HG03064 (cell line): ENCODE measurements around the gene ADSL.

Experiments used
- ATAC-seq: cut with Tn5 transposase; IDR thresholded peaks from one replicate; pipeline ENCODE4 v1.9.1; 2021; ENCODE audit warnings: low read depth; ENCODE audit not compliant: unreplicated experiment

ADSL gene

GRCh38 chr22:40403141-40403540 is 56.8 kb downstream of the ADSL start:
- no peak for ATAC-seq

- no peak for ATAC-seq
These were observed 57.4 kb downstream of the ADSL start for GRCh38 chr22:40403651-40404050.

- no peak for ATAC-seq
These were observed 58.2 kb downstream of the ADSL start for GRCh38 chr22:40404251-40405177.

GRCh38 chr22:40405178-40406062 is 59.1 kb downstream of the ADSL start:
- ATAC-seq = no peak

- no peak for ATAC-seq
These were observed 60.0 kb downstream of the ADSL start for GRCh38 chr22:40406063-40406890.

GRCh38 chr22:40407021-40407761 is 60.9 kb downstream of the ADSL start:
- no peak for ATAC-seq

GRCh38 chr22:40407831-40408717 is 61.8 kb downstream of the ADSL start:
- no peak for ATAC-seq

GRCh38 chr22:40408718-40409612 is 62.7 kb downstream of the ADSL start:
- ATAC-seq = no peak

GRCh38 chr22:40409613-40410113 is 63.4 kb downstream of the ADSL start:
- no peak for ATAC-seq

GRCh38 chr22:40410272-40410671 is 64.0 kb downstream of the ADSL start:
- no peak for ATAC-seq

GRCh38 chr22:40410731-40411505 is 64.6 kb downstream of the ADSL start:
- ATAC-seq = no peak

GRCh38 chr22:40411506-40411861 is 65.2 kb downstream of the ADSL start:
- ATAC-seq = no peak

- ATAC-seq = no peak
These were observed 66.1 kb downstream of the ADSL start for GRCh38 chr22:40412441-40412840.

GRCh38 chr22:40413873-40414272 is 67.6 kb downstream of the ADSL start:
- ATAC-seq = no peak

- no peak for ATAC-seq
These were observed 68.0 kb downstream of the ADSL start for GRCh38 chr22:40414311-40414710.

- ATAC-seq = no peak
These were observed 68.7 kb downstream of the ADSL start for GRCh38 chr22:40414838-40415505.
